Measurements from ENCODE around the gene CCDC7.
"Not testable (repeated sequence)": the region's sequence is repeated elsewhere in the genome, so short reads cannot be mapped to it uniquely, and the experiment has no call there.

CCDC7 gene

GRCh38 chr10:32699683-32700082 lies 253.7 kb downstream of the CCDC7 start:
- DNase-seq (ENCODE audit: low spot score): not testable (repeated sequence)

- no peak for DNase-seq (ENCODE audit: low spot score)
Measured at GRCh38 chr10:32713560-32713959, 267.6 kb downstream of the CCDC7 start.

GRCh38 chr10:32731527-32731926 lies 285.6 kb downstream of the CCDC7 start:
- no peak for DNase-seq (ENCODE audit: low spot score)

GRCh38 chr10:32738958-32739357 lies 293.0 kb downstream of the CCDC7 start:
- no peak for DNase-seq (ENCODE audit: low spot score)

- DNase-seq (ENCODE audit: low spot score): no peak
Measured at GRCh38 chr10:32744321-32744720, 298.4 kb downstream of the CCDC7 start.

- no peak for DNase-seq (ENCODE audit: low spot score)
Measured at GRCh38 chr10:32746869-32747268, 300.9 kb downstream of the CCDC7 start.

- DNase-seq (ENCODE audit: low spot score): no peak
Measured at GRCh38 chr10:32751582-32751981, 305.6 kb downstream of the CCDC7 start.

GRCh38 chr10:32754900-32755299 lies 309.0 kb downstream of the CCDC7 start:
- not testable (repeated sequence) for DNase-seq (ENCODE audit: low spot score)

- DNase-seq (ENCODE audit: low spot score): no peak
Measured at GRCh38 chr10:32771217-32771616, 325.3 kb downstream of the CCDC7 start.

GRCh38 chr10:32773105-32773504 lies 327.2 kb downstream of the CCDC7 start:
- DNase-seq (ENCODE audit: low spot score): no peak

GRCh38 chr10:32786968-32787367 lies 341.0 kb downstream of the CCDC7 start:
- no peak for DNase-seq (ENCODE audit: low spot score)

GRCh38 chr10:32787690-32788284 lies 341.8 kb downstream of the CCDC7 start:
- no peak for DNase-seq (ENCODE audit: low spot score)

GRCh38 chr10:32788359-32788758 lies 342.4 kb downstream of the CCDC7 start:
- no peak for DNase-seq (ENCODE audit: low spot score)

- DNase-seq (ENCODE audit: low spot score): no peak
Measured at GRCh38 chr10:32790483-32790882, 344.5 kb downstream of the CCDC7 start.

GRCh38 chr10:32793033-32793432 lies 347.1 kb downstream of the CCDC7 start:
- no peak for DNase-seq (ENCODE audit: low spot score)

- DNase-seq (ENCODE audit: low spot score): no peak
Measured at GRCh38 chr10:32795598-32796183, 349.8 kb downstream of the CCDC7 start.

GRCh38 chr10:32797393-32797792 lies 351.5 kb downstream of the CCDC7 start:
- DNase-seq (ENCODE audit: low spot score): not testable (repeated sequence)

GRCh38 chr10:32846974-32847373 lies 401.0 kb downstream of the CCDC7 start:
- DNase-seq (ENCODE audit: low spot score): no peak

- DNase-seq (ENCODE audit: low spot score): no peak
Measured at GRCh38 chr10:32851301-32851700, 405.4 kb downstream of the CCDC7 start.

GRCh38 chr10:32854435-32854834 lies 408.5 kb downstream of the CCDC7 start:
- DNase-seq (ENCODE audit: low spot score): no peak

GRCh38 chr10:32865170-32865569 lies 419.2 kb downstream of the CCDC7 start:
- DNase-seq (ENCODE audit: low spot score): no peak

- no peak for DNase-seq (ENCODE audit: low spot score)
Measured at GRCh38 chr10:32877915-32878314, 432.0 kb downstream of the CCDC7 start.

- DNase-seq (ENCODE audit: low spot score): no peak
Measured at GRCh38 chr10:32878646-32879045, 432.7 kb downstream of the CCDC7 start.

- no peak for DNase-seq (ENCODE audit: low spot score)
Measured at GRCh38 chr10:32882076-32882475, 436.1 kb downstream of the CCDC7 start.

Data from HuH-7.5 (cell line).